NCI-H69 (cell line): ENCODE results near the gene ALG8.
"Not testable (repeated sequence)": the region's sequence is repeated elsewhere in the genome, so short reads cannot be mapped to it uniquely, and the experiment has no call there.

Experiments used
- DNase-seq: peaks from one replicate; lab custom pipeline; 2025; lab: John Stamatoyannopoulos, UW

The ALG8 gene

GRCh38 chr11:78139422-78140391, at the start of gene ALG8:
ALG8 (minus strand) TSS chr11:78139626; CDS start chr11:78139588, 38 bp downstream.
- peak; percentile 98 for DNase-seq

- DNase-seq: peak; percentile 99
Observed at GRCh38 chr11:78188286-78189173, 49.1 kb upstream of the ALG8 start, which contains the start of the genes KCTD21 and USP35. KCTD21 (minus strand) TSS chr11:78188626; CDS start chr11:78174554, 14,072 bp downstream. USP35 (plus strand) TSS chr11:78188919; CDS start chr11:78196246, 7,327 bp downstream.

DNA sequence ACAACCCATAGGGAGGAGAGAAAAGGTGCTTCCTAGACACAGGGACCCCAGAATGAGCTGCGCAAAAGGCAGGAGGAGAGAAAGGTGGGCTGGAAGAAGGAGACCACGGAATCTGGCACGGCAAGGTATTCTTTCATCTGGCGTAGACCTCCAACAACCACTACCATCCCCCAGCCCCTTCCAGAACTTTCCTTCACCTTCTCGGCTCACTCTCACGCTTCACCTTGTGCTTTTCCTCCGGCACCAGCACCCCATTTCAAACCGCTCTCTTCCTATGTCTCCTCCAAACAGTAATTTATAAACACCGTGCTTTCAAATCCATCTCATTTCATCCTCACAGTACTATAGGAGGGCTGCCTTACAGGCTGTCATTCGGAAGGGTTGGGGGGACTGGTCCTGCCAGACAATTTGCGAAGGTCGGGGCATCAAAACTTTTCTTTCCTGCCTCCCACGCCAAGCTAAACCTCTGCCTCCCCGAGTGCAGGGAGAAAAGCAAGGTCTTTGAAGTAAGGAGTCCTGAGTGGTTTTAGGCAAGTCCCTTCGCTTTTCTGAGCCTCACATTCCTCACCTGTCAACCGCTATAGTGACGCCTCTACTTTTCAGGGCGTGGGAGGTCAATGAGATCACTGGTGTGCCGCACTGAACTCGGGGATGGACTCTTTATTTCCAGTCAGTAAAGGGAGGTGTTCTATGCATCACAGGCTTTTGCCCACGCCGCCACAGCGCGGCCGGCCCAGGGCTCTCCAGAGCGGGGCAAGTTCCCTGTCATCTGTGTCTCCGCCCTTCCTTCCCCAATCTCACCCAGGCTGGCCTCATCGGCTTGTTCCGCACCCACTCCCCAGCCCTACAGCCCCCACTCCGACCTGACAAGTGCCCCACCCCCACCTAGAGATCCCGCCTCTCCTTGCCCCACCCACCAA, 48.2 kb upstream of the ALG8 start:
- no peak for DNase-seq

DNA sequence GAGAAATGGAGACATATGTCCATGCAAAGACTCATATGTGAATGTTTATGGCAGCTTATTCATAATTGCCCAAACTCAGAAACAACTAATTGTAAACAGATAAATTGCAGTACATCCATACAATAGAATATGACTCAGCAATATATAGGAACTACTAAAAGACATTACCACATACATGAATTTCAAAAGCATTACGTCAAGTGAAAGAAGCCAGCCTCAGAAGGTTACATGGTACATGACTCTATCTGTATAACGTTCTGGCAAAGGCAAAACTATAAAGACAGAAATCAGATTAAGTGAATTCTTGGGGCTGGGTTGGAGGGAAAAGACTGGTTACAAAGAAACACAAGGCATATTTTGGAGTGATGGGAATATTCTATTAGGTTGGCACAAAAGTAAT, 41.8 kb upstream of the ALG8 start:
- DNase-seq: no peak

GRCh38 chr11:78180751-78181150, 41.3 kb upstream of the ALG8 start:
- peak; percentile 56 for DNase-seq

DNA sequence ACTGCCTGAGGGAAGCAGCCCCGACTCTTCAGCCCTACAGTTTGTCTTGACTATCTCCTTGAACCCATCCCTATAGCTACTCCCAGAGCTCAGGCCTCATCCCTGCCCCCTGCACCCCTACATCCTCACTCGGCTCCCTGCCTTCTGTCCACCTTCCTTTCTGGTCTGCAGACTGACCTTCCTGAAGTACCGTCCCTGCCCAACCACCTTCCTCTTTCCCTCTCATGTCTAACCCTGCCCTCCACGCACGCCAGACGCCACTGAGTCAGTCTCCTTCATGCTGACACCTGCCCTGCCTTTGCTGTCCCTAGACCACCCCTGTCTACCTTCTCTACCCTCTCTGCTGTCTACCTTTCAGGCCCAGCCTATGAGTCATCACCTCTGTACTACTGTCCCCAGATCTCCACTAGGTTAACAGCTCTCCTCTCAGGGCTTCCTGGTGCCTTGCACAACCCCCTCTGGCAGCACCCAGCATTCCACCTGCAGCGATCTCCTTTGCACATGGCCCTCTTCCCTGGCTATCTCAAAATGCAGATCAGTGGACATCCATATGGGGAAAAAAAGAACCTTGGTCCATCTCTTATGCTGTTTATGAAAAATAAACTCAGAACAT, 40.1 kb upstream of the ALG8 start:
- DNase-seq: peak; percentile 12

DNA sequence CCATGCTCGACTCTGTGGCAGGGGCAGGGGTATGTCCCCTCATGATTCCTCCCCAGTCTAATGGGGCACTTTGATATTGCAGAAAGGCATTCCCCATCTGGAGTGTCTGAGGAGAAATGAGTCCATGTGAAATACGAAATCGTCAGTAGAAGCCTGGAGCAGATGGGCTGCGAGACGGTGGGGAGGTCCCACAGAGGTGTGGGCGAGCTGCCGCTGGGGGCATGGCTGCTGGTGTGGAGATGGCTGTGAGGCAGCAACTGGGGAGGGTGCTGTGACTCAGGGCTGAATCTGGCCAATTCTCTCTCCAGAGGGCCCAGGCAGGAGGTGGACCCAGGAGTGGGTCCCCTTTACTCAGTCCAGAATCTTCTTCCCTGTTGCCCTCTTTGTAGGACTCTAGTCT, 37.8 kb upstream of the ALG8 start:
- no peak for DNase-seq

GRCh38 chr11:78176605-78177141, 37.2 kb upstream of the ALG8 start:
- no peak for DNase-seq

GRCh38 chr11:78175862-78176261, 36.4 kb upstream of the ALG8 start:
- DNase-seq: not testable (repeated sequence)

DNA sequence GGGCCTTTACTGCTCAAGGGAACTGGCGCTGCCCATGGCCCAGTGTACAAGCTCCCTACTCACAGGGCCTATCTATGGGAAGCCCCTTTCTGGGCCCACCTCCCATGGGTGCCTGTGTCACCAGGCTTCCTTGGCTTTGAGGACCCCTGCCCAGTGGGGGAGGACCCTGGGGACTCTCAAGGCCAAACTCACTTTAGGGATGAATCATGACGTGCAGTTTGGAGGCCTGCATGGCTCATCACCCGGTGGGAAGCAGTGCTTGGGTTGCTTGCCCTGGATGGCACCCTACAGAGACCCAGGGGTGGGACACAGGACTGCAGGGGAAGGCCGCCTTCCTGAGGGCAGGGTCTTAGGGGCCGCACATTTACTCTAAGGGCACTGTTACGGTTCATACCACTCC, 32.5 kb upstream of the ALG8 start:
- no peak for DNase-seq

DNA sequence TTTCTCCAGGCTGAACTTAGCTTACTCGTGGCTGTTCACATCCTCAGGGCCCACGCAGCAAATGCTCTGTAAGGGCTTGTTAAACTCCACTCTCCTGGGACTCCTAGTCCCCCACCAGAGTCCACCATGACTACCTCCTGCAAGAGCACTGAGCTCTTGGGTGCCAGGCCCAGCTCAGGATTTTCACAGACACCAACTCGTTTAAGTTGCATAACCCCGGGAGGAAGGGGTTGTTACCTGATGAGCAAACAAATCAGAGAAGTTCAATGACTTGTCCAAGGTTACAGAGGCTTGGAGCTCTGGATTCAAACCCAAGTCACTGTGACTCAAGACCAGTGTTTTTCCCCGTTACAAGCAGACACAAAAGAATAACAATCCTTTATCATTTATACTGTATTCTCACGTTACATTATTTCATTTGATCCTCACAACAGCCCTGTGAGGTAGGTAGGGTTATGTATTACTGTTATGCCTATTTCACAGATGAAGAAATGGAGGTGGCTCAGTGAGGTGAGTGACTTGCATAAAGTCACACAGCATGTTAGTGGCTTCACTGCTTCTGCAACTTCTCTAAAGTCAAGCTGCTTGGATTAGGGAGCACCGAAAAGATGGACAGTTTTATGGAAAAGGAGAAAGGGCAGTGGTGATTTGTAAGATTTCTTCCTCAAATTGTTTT, 31.6 kb upstream of the ALG8 start:
- no peak for DNase-seq

GRCh38 chr11:78170413-78170812, 31.0 kb upstream of the ALG8 start:
- DNase-seq: no peak

- peak; percentile 34 for DNase-seq
Observed at GRCh38 chr11:78168539-78169477, 29.4 kb upstream of the ALG8 start.

DNA sequence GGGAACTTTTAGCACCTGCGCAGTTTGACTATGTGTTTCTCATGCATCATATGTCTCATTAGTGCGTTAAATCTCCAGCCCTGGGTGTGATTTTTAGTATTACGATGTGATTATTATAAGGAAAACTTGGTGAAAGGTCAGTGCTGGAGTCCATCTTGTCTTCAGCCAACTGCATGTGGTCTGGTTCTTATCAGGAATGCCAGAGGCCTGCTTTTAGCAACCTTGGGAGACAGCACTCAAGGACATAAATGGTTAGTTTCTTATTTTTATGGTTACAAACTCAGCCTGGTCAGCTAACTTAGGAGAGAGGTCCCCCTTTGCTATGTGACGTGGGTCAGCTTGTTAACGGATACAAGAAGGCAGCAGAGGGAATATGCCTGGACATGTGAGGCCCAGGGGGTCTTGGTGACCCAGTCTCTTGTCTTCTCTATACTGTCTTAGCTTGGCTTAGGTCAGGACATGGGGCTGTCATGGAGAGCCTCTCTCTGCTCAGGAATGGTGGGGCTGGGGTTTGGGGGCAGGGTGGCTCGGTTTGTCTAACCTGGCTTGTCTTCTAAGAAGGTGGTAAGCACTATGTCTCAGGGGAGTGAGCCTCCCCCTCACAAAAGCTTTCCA, 27.5 kb upstream of the ALG8 start:
- no peak for DNase-seq

GRCh38 chr11:78164471-78164870, 25.0 kb upstream of the ALG8 start:
- DNase-seq: no peak

- no peak for DNase-seq
Observed at GRCh38 chr11:78163828-78164227, 24.4 kb upstream of the ALG8 start.

DNA sequence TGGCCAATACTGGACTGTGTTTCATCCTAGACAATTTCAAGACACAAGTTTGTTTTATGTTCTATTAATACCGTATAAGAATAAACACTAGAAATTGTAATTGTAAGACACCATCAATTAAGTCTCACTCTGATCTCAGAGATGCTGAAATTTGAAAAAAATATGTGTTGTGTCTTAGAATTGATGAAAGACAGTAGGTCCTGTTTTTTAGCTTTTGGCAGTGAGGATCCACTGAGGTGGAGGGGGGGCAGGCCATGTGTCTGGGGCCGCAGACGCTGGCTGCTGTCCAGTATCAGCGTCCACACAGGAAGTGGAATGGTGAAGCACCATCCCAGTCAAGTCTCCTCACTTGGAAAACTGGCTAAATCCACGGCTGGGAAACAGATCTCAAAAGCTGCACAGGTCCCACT, 22.5 kb upstream of the ALG8 start:
- no peak for DNase-seq

DNA sequence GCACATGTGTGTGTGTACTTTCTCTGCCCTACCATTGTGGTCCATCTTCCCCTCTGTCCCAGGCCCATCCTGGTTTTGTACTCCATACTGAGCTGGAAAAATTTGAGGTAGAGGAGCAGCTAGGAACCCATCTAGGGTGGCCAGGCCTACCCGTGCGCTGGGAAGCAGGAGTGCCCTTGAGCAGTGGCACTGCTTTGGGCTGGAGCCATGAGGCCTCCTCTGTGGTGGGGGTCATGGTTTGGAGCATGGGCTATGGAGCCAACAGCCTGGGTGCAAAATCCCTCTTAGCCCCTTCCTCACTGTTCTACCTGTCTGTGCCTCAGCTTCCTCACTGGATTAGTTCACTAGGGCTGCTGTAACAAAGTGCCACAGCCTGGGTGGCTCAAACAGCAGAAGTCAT, 21.9 kb upstream of the ALG8 start:
- no peak for DNase-seq

GRCh38 chr11:78160557-78160956, 21.1 kb upstream of the ALG8 start:
- DNase-seq: no peak
